Cortex of kidney (tissue), 1 donor: ENCODE measurements around the gene APOL2.
"Not testable (repeated sequence)": the region's sequence is repeated elsewhere in the genome, so short reads cannot be mapped to it uniquely, and the experiment has no call there.

ENCODE experiments used
- DNase-seq: peaks from one replicate; lab custom pipeline; 2025; lab: John Stamatoyannopoulos, UW

APOL2 gene

GRCh38 chr22:36243986-36244385 lies 4.7 kb upstream of the APOL2 start:
- no peak for DNase-seq

- no peak for DNase-seq
Measured at GRCh38 chr22:36239150-36239400, 252 bp downstream of the APOL2 start.

GRCh38 chr22:36238373-36239149 lies 766 bp downstream of the APOL2 start:
- DNase-seq = no peak

- DNase-seq = no peak
Measured at GRCh38 chr22:36237462-36238372, 1.6 kb downstream of the APOL2 start.

GRCh38 chr22:36236388-36237319 lies 2.7 kb downstream of the APOL2 start:
- no peak for DNase-seq

GRCh38 chr22:36235585-36235984 lies 3.7 kb downstream of the APOL2 start:
- no peak for DNase-seq

GRCh38 chr22:36234919-36235318 lies 4.4 kb downstream of the APOL2 start:
- DNase-seq = no peak

GRCh38 chr22:36234213-36234612 lies 5.1 kb downstream of the APOL2 start:
- no peak for DNase-seq

GRCh38 chr22:36233796-36234195 lies 5.5 kb downstream of the APOL2 start:
- no peak for DNase-seq

GRCh38 chr22:36232715-36233401 lies 6.5 kb downstream of the APOL2 start:
- no peak for DNase-seq

- not testable (repeated sequence) for DNase-seq
Measured at GRCh38 chr22:36231051-36231450, 8.3 kb downstream of the APOL2 start.

GRCh38 chr22:36229649-36230048 lies 9.7 kb downstream of the APOL2 start:
- not testable (repeated sequence) for DNase-seq

GRCh38 chr22:36228944-36229343 lies 10.4 kb downstream of the APOL2 start:
- DNase-seq = no peak

- DNase-seq = not testable (repeated sequence)
Measured at GRCh38 chr22:36228369-36228768, 11.0 kb downstream of the APOL2 start.

GRCh38 chr22:36227806-36228205 lies 11.5 kb downstream of the APOL2 start:
- no peak for DNase-seq

- no peak for DNase-seq
Measured at GRCh38 chr22:36227396-36227795, 11.9 kb downstream of the APOL2 start.

GRCh38 chr22:36226189-36226588 lies 13.1 kb downstream of the APOL2 start:
- no peak for DNase-seq

GRCh38 chr22:36225333-36225922 lies 13.9 kb downstream of the APOL2 start:
- DNase-seq = no peak

- no peak for DNase-seq
Measured at GRCh38 chr22:36224245-36224644, 15.1 kb downstream of the APOL2 start.

GRCh38 chr22:36223504-36223903 lies 15.8 kb downstream of the APOL2 start:
- no peak for DNase-seq

GRCh38 chr22:36222887-36223450 lies 16.4 kb downstream of the APOL2 start:
- no peak for DNase-seq
